Measurements from ENCODE around the gene MUC16. TPM values are rescaled to one million over a fixed set of nuclear protein-coding genes. Genes with fewer than 3 reads are reported as not detected.

Gene MUC16
- total RNA-seq, 1 experiment from 2014 or later: 0.04 TPM

- TF ChIP-seq ZNF512 (CRISPR knock-in tag; IDR thresholded peaks at IDR 0.05; ENCODE audit: borderline replicate concordance) (no peak), AR (CRISPR knock-in tag; IDR thresholded peaks at IDR 0.05) (no peak), FOXP4 (CRISPR knock-in tag; IDR thresholded peaks at IDR 0.05) (no peak), AFF4 (CRISPR knock-in tag; IDR thresholded peaks at IDR 0.05; ENCODE audit: borderline replicate concordance) (no peak), TCF7 (CRISPR knock-in tag; IDR thresholded peaks at IDR 0.05; ENCODE audit: low read depth) (no peak), ATF2 (CRISPR knock-in tag; IDR thresholded peaks at IDR 0.05; ENCODE audit: borderline replicate concordance, low read depth) (no peak), RELA (CRISPR knock-in tag; IDR thresholded peaks at IDR 0.05; ENCODE audit: borderline replicate concordance) (no peak), FOXK1 (CRISPR knock-in tag; IDR thresholded peaks at IDR 0.05) (no peak)
Measured at GRCh38 chr19:9043524-9043923, 33.3 kb upstream of the MUC16 start (continued).

- H3K36me3 Mint-ChIP-seq: no peaks in the 10 kb centered on the region
Measured at GRCh38 chr19:9041023-9041422, 30.8 kb upstream of the MUC16 start.

GRCh38 chr19:9040131-9040530 is 29.9 kb upstream of the MUC16 start:
- H3K9me3 Mint-ChIP-seq: peaks cover 12% of the 10 kb centered on the region
- ChIA-PET CTCF (no interaction called here), POLR2A (interaction anchor here (0.6 kb wide), 1 partner anchor 9 kb away, joined by 3 read pairs; no protein-coding TSS in a partner anchor)
- H3K4me1 Mint-ChIP-seq: no peaks in the 10 kb centered on the region
- TF ChIP-seq ZNF512 (CRISPR knock-in tag; IDR thresholded peaks at IDR 0.05; ENCODE audit: borderline replicate concordance) (no peak), GABPB1 (CRISPR knock-in tag; IDR thresholded peaks at IDR 0.05) (no peak)
- no peak overlapping the region for H3K27ac Mint-ChIP-seq
- H3K4me3 Mint-ChIP-seq: no peak overlapping the region
- H3K27me3 Mint-ChIP-seq (ENCODE audit: low read depth): no peaks in the 10 kb centered on the region; the same call in 1 of the 2 replicates
- DNase-seq (ENCODE audit: low spot score) (no peak), ATAC-seq (no peak)
- H3K36me3 Mint-ChIP-seq: no peaks in the 10 kb centered on the region

More at GRCh38 chr19:9041023-9041422, 30.8 kb upstream of the MUC16 start:
- H3K27me3 Mint-ChIP-seq (ENCODE audit: low read depth): no peaks in the 10 kb centered on the region; the same call in 1 of the 2 replicates
- H3K4me1 Mint-ChIP-seq: no peaks in the 10 kb centered on the region
- ChIA-PET CTCF (no interaction called here), POLR2A (no interaction called here)
- H3K27ac Mint-ChIP-seq: no peak overlapping the region
- DNase-seq (ENCODE audit: low spot score): no peak
- no peak overlapping the region for H3K4me3 Mint-ChIP-seq
- no peak for ATAC-seq
- TF ChIP-seq GRHL2 (CRISPR knock-in tag; IDR thresholded peaks at IDR 0.05; ENCODE audit: insufficient replicate concordance, severe bottlenecking) (no peak), ZNF671 (CRISPR knock-in tag; IDR thresholded peaks at IDR 0.05) (no peak), PRRX2 (CRISPR knock-in tag; IDR thresholded peaks at IDR 0.05) (no peak), OVOL2 (CRISPR knock-in tag; IDR thresholded peaks at IDR 0.05; ENCODE audit: borderline replicate concordance) (no peak), CBFB (CRISPR knock-in tag; IDR thresholded peaks at IDR 0.05; ENCODE audit: low read depth) (no peak), NR1H2 (CRISPR knock-in tag; IDR thresholded peaks at IDR 0.05) (no peak), TEAD1 (CRISPR knock-in tag; IDR thresholded peaks at IDR 0.05) (no peak), GTF2I (CRISPR knock-in tag; conservative IDR thresholded peaks at IDR 0.05) (no peak)
- peaks cover 9% of the 10 kb centered on the region for H3K9me3 Mint-ChIP-seq
